AG04450 (cell line): ENCODE measurements around the gene ACOT7. TPM values are rescaled to one million over a fixed set of nuclear protein-coding genes. Genes with fewer than 3 reads are reported as not detected.
"Not testable (repeated sequence)": the region's sequence is repeated elsewhere in the genome, so short reads cannot be mapped to it uniquely, and the experiment has no call there.

Source experiments
- CTCF ChIA-PET: fragments of 300-600, 350-600 bp; formaldehyde crosslinking; extraction: SDS; loops from one replicate; lab custom pipeline; 2022; ENCODE audit warnings: antibody characterized with exemption, inconsistent platforms; lab: Charles Lee
- POLR2A ChIA-PET: fragments of 350-600 bp; formaldehyde crosslinking; extraction: SDS; loops from one replicate; lab custom pipeline; 2021; ENCODE audit warnings: antibody characterized with exemption, inconsistent platforms; lab: Yijun Ruan, JAX
- DNase-seq: peaks from one replicate; pipeline ENCODE4 v3.0.0-alpha.2; 2011; ENCODE audit warnings: low read depth, low spot score
- H3K27ac ChIP-seq: one replicate; pipeline ENCODE4 v1.5.1; 2012; ENCODE audit warnings: low read depth, low read length, control low read depth
- H3K27me3 ChIP-seq: one replicate; pipeline ENCODE4 v1.6.0; 2012; ENCODE audit warnings: low read length; ENCODE audit not compliant: control insufficient read depth, insufficient read depth
- H3K4me3 ChIP-seq: 2 replicates; pipeline ENCODE4 v1.5.1; 2011; ENCODE audit warnings: mild to moderate bottlenecking, low read depth, low read length, control low read depth
- H3K9me3 ChIP-seq: 2 replicates; pipeline ENCODE4 v1.5.1; 2012; ENCODE audit warnings: low read length; ENCODE audit not compliant: control insufficient read depth, insufficient read depth
- CTCF ChIP-seq: IDR thresholded peaks from 2 replicates; pipeline ENCODE4 v1.5.1; 2011; ENCODE audit warnings: low read depth, low read length, control low read depth, inconsistent platforms
- polyA plus RNA-seq: library from polyadenylated mRNA; depleted of rRNA; stranded (reverse); fragments of >200 nt; gene quantifications from 2 replicates; pipeline ENCODE4 v1.2.3, GENCODE V29; 2011

ACOT7 gene
- polyA plus RNA-seq, 1 experiment = 80.1 TPM

GRCh38 chr1:6408023-6408422 lies 14.5 kb upstream of the ACOT7 start:
- TF ChIP-seq CTCF = no peak
- peaks cover 8% of the 10 kb centered on the region for H3K27me3 ChIP-seq
- DNase-seq = no peak
- H3K4me3 ChIP-seq = no peak overlapping the region
- POLR2A ChIA-PET = interaction anchor here (0.6 kb wide), 1 partner anchor 24 kb away, joined by 3 read pairs; no protein-coding TSS in a partner anchor
- no peak overlapping the region for H3K27ac ChIP-seq
- CTCF ChIA-PET = interaction anchor here (0.7 to 0.8 kb wide), 4 partner anchors 33 to 363 kb away, joined by 3 to 4 read pairs (median 3); no protein-coding TSS in a partner anchor
- H3K9me3 ChIP-seq = no peaks in the 10 kb centered on the region; the same call in 1 of the 2 replicates

DNA sequence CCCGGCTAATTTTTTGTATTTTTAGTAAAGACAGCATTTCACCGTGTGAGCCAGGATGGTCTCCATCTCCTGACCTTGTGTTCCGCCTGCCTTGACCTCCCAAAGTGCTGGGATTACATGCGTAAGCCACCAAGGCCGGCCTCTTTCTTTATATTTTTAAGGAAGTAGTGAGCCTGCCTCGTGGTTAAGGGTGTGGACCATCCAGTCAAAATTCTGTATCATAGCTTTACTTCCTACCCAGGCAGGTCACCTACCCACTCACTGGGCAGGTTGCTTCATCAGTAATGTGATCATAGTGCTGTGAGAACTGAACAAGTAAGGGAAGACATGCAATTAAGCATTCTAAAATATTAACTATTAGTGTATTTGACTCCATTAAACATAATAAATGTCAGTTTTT lies 8.1 kb upstream of the ACOT7 start:
- DNase-seq = no peak
- CTCF ChIA-PET = interaction anchor here (1.1 kb wide), 1 partner anchor 54 kb away, joined by 3 read pairs; no protein-coding TSS in a partner anchor
- TF ChIP-seq CTCF = no peak
- Histone ChIP-seq H3K27ac (no peak overlapping the region), H3K4me3 (no peak overlapping the region), H3K9me3 (no peaks in the 10 kb centered on the region; the same call in 1 of the 2 replicates), H3K27me3 (peaks cover 3% of the 10 kb centered on the region)
- POLR2A ChIA-PET = no interaction called here

GRCh38 chr1:6399294-6399693 lies 5.7 kb upstream of the ACOT7 start:
- no peak overlapping the region for H3K4me3 ChIP-seq
- H3K9me3 ChIP-seq = no peaks in the 10 kb centered on the region; the same call in 1 of the 2 replicates
- no peak overlapping the region for H3K27ac ChIP-seq
- CTCF ChIA-PET = interaction anchor here (0.7 to 1.6 kb wide), 3 partner anchors 15 to 152 kb away, joined by 3 read pairs; no protein-coding TSS in a partner anchor
- H3K27me3 ChIP-seq = peaks cover 4% of the 10 kb centered on the region
- TF ChIP-seq CTCF = no peak
- POLR2A ChIA-PET = no interaction called here
- no peak for DNase-seq

- no peak for TF ChIP-seq CTCF
- POLR2A ChIA-PET = no interaction called here
- Histone ChIP-seq H3K9me3 (no peaks in the 10 kb centered on the region), H3K27me3 (peaks cover 4% of the 10 kb centered on the region), H3K27ac (no peak overlapping the region), H3K4me3 (no peak overlapping the region)
- CTCF ChIA-PET = interaction anchor here (1.6 kb wide), 1 partner anchor 34 kb away, joined by 3 read pairs; no protein-coding TSS in a partner anchor
- DNase-seq = no peak
These were observed 4.4 kb upstream of the ACOT7 start for GRCh38 chr1:6397844-6398441.

GRCh38 chr1:6396998-6397397 lies 3.4 kb upstream of the ACOT7 start:
- CTCF ChIA-PET = no interaction called here
- no peak for DNase-seq
- Histone ChIP-seq H3K9me3 (no peaks in the 10 kb centered on the region), H3K27ac (no peak overlapping the region), H3K27me3 (peaks cover 4% of the 10 kb centered on the region), H3K4me3 (no peak overlapping the region)
- POLR2A ChIA-PET = interaction anchor here (0.9 kb wide), 1 partner anchor 38 kb away, joined by 3 read pairs; no protein-coding TSS in a partner anchor
- no peak for TF ChIP-seq CTCF

- DNase-seq, H3K27me3 ChIP-seq, H3K27ac ChIP-seq, POLR2A ChIA-PET, H3K9me3 ChIP-seq, H3K4me3 ChIP-seq: not testable (repeated sequence)
- CTCF ChIA-PET = interaction anchor here (1.9 to 2.4 kb wide), 2 partner anchors 9 to 33 kb away, joined by 5 to 18 read pairs; no protein-coding TSS in a partner anchor
These were observed 2.2 kb upstream of the ACOT7 start for GRCh38 chr1:6395781-6396244.

DNA sequence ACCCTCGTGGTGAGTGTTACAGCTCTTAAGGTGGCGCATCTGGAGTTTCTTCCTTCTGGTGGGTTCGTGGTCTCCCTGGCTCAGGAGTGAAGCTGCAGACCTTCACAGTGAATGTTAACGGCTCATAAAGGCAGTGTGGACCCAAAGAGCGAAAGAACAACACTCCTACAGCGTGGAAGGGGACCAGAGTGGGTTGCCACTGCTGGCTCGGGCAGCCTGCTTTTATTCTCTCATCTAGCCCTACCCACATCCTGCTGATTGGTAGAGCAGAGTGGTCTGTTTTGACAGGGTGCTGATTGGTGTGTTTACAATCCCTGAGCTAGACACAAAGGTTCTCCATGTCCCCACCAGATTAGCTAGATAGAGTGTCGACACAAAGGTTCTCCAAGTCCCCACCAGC lies 1.6 kb upstream of the ACOT7 start:
- H3K4me3 ChIP-seq = not testable (repeated sequence)

More for the DNA sequence above, 1.6 kb upstream of the ACOT7 start:
- H3K27ac ChIP-seq, H3K27me3 ChIP-seq, DNase-seq, POLR2A ChIA-PET, H3K9me3 ChIP-seq: not testable (repeated sequence)
- CTCF ChIA-PET = interaction anchor here (0.6 to 2.4 kb wide), 7 partner anchors 10 to 175 kb away, joined by 3 to 18 read pairs (median 5); no protein-coding TSS in a partner anchor
